ENCODE results near the gene GALNT17.
A peak's percentile ranks its signal among the peaks of the same experiment; 100 is the strongest.

Gene GALNT17

GRCh38 chr7:71348821-71349681 lies 217.1 kb downstream of the GALNT17 start:
- DNase-seq (ENCODE audit: low read depth), result peak; percentile 3
- no peak overlapping the region for H3K4me3 ChIP-seq (ENCODE audit: low read depth, low read length)
- TF ChIP-seq, protein P1, sequence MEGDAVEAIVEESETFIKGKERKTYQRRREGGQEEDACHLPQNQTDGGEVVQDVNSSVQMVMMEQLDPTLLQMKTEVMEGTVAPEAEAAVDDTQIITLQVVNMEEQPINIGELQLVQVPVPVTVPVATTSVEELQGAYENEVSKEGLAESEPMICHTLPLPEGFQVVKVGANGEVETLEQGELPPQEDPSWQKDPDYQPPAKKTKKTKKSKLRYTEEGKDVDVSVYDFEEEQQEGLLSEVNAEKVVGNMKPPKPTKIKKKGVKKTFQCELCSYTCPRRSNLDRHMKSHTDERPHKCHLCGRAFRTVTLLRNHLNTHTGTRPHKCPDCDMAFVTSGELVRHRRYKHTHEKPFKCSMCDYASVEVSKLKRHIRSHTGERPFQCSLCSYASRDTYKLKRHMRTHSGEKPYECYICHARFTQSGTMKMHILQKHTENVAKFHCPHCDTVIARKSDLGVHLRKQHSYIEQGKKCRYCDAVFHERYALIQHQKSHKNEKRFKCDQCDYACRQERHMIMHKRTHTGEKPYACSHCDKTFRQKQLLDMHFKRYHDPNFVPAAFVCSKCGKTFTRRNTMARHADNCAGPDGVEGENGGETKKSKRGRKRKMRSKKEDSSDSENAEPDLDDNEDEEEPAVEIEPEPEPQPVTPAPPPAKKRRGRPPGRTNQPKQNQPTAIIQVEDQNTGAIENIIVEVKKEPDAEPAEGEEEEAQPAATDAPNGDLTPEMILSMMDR (IDR thresholded peaks at IDR 0.05; ENCODE audit: control insufficient read depth, extremely low read depth, insufficient read depth), result no peak

- H3K4me3 ChIP-seq (ENCODE audit: low read depth, low read length), result no peak overlapping the region
These were observed 217.9 kb downstream of the GALNT17 start for GRCh38 chr7:71349682-71350481.

DNA sequence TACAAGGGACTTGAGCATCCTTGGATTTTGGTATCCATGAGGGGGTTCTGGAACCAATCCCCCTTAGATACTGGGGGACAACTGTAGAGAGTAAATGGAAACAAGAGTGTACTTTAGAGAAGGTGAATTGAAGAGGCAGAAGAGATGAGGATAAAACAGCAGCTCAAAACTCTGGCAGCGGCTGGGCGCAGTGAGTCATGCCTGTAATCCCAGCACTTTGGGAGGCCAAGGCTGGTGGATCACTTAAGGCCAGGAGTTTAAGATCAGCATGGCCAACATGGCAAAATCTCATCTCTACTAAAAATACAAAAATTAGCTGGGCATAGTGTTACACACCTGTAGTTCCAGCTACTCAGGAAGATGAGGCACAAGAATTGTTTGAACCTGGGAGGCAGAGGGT lies 218.7 kb downstream of the GALNT17 start:
- TF ChIP-seq, protein P1 (IDR thresholded peaks at IDR 0.05; ENCODE audit: control insufficient read depth, extremely low read depth, insufficient read depth), result no peak
- no peak overlapping the region for H3K4me3 ChIP-seq (ENCODE audit: low read depth, low read length)
- DNase-seq (ENCODE audit: low read depth), result no peak

More at GRCh38 chr7:71349682-71350481, 217.9 kb downstream of the GALNT17 start:
- no peak for DNase-seq (ENCODE audit: low read depth)
- TF ChIP-seq, protein P1 (IDR thresholded peaks at IDR 0.05; ENCODE audit: control insufficient read depth, extremely low read depth, insufficient read depth), result no peak

DNA sequence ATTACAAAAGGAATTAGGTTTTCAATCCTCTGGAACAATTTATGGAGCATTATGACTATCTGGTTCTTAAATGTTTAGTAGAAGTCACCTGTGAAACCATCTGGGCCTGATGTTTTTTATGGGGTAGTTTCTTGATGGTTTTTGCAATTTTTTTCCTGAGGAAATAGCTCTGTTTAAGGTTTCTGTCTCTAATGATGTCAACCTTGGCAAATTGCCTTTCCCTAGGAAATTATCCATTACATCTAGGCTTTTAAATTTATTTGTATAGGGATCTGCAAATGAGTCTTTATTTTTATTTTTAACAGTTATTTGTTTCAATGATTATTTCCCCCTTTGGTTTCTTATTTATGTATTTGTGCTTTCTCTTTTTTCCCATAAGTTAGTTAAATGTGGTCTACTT lies 222.8 kb downstream of the GALNT17 start:
- TF ChIP-seq, protein P1 (IDR thresholded peaks at IDR 0.05; ENCODE audit: control insufficient read depth, extremely low read depth, insufficient read depth), result no peak
- no peak for DNase-seq (ENCODE audit: low read depth)
- H3K4me3 ChIP-seq (ENCODE audit: low read depth, low read length), result no peak overlapping the region

DNA sequence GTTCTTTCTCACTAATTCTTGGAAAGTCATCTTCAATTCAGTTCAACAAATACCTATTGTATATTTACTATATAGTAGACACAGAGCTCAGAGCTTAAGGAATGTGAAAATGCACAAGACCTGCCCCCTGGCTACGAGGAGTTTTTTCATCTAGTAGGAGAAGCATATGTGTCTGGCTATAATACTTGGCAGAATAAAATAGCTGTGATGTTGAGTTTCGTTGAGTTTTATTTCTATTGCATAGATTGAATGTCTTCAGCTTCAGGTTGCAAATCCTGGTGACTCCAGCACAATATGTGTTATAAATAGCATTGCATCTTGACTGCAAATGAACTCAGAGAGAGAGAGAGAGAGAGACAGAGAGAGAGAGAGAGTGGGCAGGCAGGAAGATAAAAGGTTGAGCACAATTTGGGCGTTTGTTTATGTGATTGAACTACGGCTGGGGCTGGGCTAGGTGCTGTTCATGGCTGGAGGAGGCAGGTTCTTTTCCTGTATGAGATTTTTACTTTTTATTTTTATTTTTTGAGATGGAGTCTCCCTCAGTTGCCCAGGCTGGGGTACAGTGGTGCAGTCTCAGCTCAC lies 229.6 kb downstream of the GALNT17 start:
- H3K4me3 ChIP-seq (ENCODE audit: low read depth, low read length), result no peak overlapping the region
- TF ChIP-seq, protein P1 (IDR thresholded peaks at IDR 0.05; ENCODE audit: control insufficient read depth, extremely low read depth, insufficient read depth), result no peak
- no peak for DNase-seq (ENCODE audit: low read depth)

GRCh38 chr7:71362240-71362639 lies 230.3 kb downstream of the GALNT17 start:
- TF ChIP-seq, protein P1 (IDR thresholded peaks at IDR 0.05; ENCODE audit: control insufficient read depth, extremely low read depth, insufficient read depth), result no peak
- no peak overlapping the region for H3K4me3 ChIP-seq (ENCODE audit: low read depth, low read length)
- no peak for DNase-seq (ENCODE audit: low read depth)

All from LNCaP clone FGC (cell line).